HCT116 (cell line): ENCODE measurements around the gene TBC1D16. TPM values are rescaled to one million over a fixed set of nuclear protein-coding genes. Genes with fewer than 3 reads are reported as not detected.
A peak's percentile ranks its signal among the peaks of the same experiment; 100 is the strongest.

ENCODE experiments used
- ATAC-seq: fragments of 200-7000 bp; cut with Tn5 transposase; 2 replicates; pipeline ENCODE4 v1.9.1; 2020; ENCODE audit warnings: mild to moderate bottlenecking, moderate library complexity
- BruUV-seq: library from RNA; stranded (reverse); fragments of 400-500 nt; replicated peaks from 2 replicates; lab custom pipeline; 2021; lab: Mats Ljungman, UMichigan
- CTCF ChIA-PET: fragments of 300-600 bp; sonication (Branson Sonifier 250); formaldehyde crosslinking; loops from one replicate; lab custom pipeline; 2021; ENCODE audit warnings: antibody characterized with exemption; lab: Charles Lee
- POLR2A ChIA-PET: fragments of 300-600, 350-600 bp; sonication (Branson Sonifier 250); formaldehyde crosslinking; loops from one replicate; lab custom pipeline; 2021; ENCODE audit warnings: antibody characterized with exemption; lab: Charles Lee
- RAD21 ChIA-PET, 2 experiments: fragments of 300-600 bp; sonication (Branson Sonifier 250); formaldehyde crosslinking; loops; one replicate each; lab custom pipeline; 2023; ENCODE audit warnings: low total read pairs in 2 of 2; ENCODE audit not compliant: uncharacterized antibody in 2 of 2, unreplicated experiment in 2 of 2, low non-redundant PET in 1 of 2; lab: Charles Lee
- DNase-seq: peaks from one replicate; pipeline ENCODE4 v3.0.0-alpha.2; 2010; ENCODE audit warnings: low read depth, low spot score
- H2AFZ ChIP-seq: fragments of 200-600 bp; shearing (Covaris generic), sonication (generic); 2 replicates; pipeline ENCODE4 v1.6.1; 2017; ENCODE audit warnings: low read depth, mixed run types, mixed read lengths, antibody characterized with exemption, low read length; ENCODE audit not compliant: poor library complexity, severe bottlenecking
- H3K27ac ChIP-seq: 2 replicates; pipeline ENCODE4 v1.5.1; 2012; ENCODE audit warnings: low read depth, low read length
- H3K27me3 ChIP-seq: fragments of 200-600 bp; sonication (generic); 2 replicates; pipeline ENCODE4 v1.6.1; 2016; ENCODE audit warnings: mixed run types, low read length, mixed read lengths; ENCODE audit not compliant: insufficient read depth
- H3K36me3 ChIP-seq, 2 experiments: fragments of 200-500 bp in 1 of 2; fragments of 200-600 bp in 1 of 2; sonication (Bioruptor generic) in 1 of 2; sonication (generic) in 1 of 2; 2 replicates each; pipeline versions ENCODE4 v1.5.1 to v1.6.1; 2014 to 2016; ENCODE audit warnings: low read length in 2 of 2, inconsistent platforms in 1 of 2, mixed read lengths in 1 of 2, mixed run types in 1 of 2; ENCODE audit not compliant: insufficient read depth in 2 of 2, control insufficient read depth in 1 of 2
- H3K4me1 ChIP-seq, 2 experiments: fragments of 200-600 bp in 1 of 2; sonication (generic) in 1 of 2; 2 replicates each; pipeline versions ENCODE4 v1.5.1 to v1.6.1; 2012 to 2017; ENCODE audit warnings: low read length in 2 of 2, inconsistent platforms in 1 of 2, mild to moderate bottlenecking in 1 of 2, mixed read lengths in 1 of 2, mixed run types in 1 of 2, moderate library complexity in 1 of 2; ENCODE audit not compliant: insufficient read depth in 2 of 2, control insufficient read depth in 1 of 2
- H3K4me2 ChIP-seq: fragments of 200-600 bp; sonication (generic); 2 replicates; pipeline ENCODE4 v1.6.1; 2017; ENCODE audit warnings: mixed run types, low read length, mixed read lengths
- H3K4me3 ChIP-seq, 2 experiments: fragments of 200-600 bp in 1 of 2; sonication (generic) in 1 of 2; replicated peaks in 1 of 2; 2 replicates each; pipeline ENCODE4 v1.5.1; 2011 to 2016; ENCODE audit warnings: low read length in 2 of 2, control low read depth in 1 of 2, low read depth in 1 of 2, mild to moderate bottlenecking in 1 of 2, mixed read lengths in 1 of 2, mixed run types in 1 of 2
- H3K79me2 ChIP-seq: fragments of 200-600 bp; sonication (generic); 2 replicates; pipeline ENCODE4 v1.6.1; 2017; ENCODE audit warnings: mild to moderate bottlenecking, mixed run types, low read length, moderate library complexity, mixed read lengths; ENCODE audit not compliant: insufficient read depth
- H3K9ac ChIP-seq: fragments of 200-600 bp; sonication (generic); 2 replicates; pipeline ENCODE4 v1.6.1; 2016; ENCODE audit warnings: low read length, mixed read lengths
- H3K9me2 ChIP-seq: fragments of 200-600 bp; sonication (generic), shearing (Covaris generic); 2 replicates; pipeline ENCODE4 v1.6.1; 2017; ENCODE audit warnings: mixed run types, mild to moderate bottlenecking, moderate library complexity; ENCODE audit not compliant: insufficient read depth
- H3K9me3 ChIP-seq, 2 experiments: fragments of 200-500 bp in 1 of 2; fragments of 200-600 bp in 1 of 2; sonication (Bioruptor generic) in 1 of 2; sonication (generic) in 1 of 2; 2 replicates each; pipeline ENCODE4 v1.6.1; 2014 to 2017; ENCODE audit warnings: low read length in 2 of 2, mixed read lengths in 2 of 2, inconsistent platforms in 1 of 2, low read depth in 1 of 2, mild to moderate bottlenecking in 1 of 2, mixed run types in 1 of 2, moderate library complexity in 1 of 2; ENCODE audit not compliant: control insufficient read depth in 1 of 2, insufficient read depth in 1 of 2
- H4K20me1 ChIP-seq: fragments of 200-600 bp; sonication (generic), shearing (Covaris generic); 2 replicates; pipeline ENCODE4 v1.6.1; 2017; ENCODE audit warnings: mixed run types, mild to moderate bottlenecking, moderate library complexity; ENCODE audit not compliant: insufficient read depth
- CBX3 ChIP-seq: IDR thresholded peaks from 2 replicates; pipeline ENCODE4 v1.6.1; 2012; ENCODE audit warnings: low read depth
- EGR1 ChIP-seq: IDR thresholded peaks from 2 replicates; pipeline ENCODE4 v1.6.1; 2012; ENCODE audit warnings: low read depth
- EZH2phosphoT487 ChIP-seq: fragments of 200-600 bp; IDR thresholded peaks from 2 replicates; pipeline ENCODE4 v1.6.1; 2018; ENCODE audit warnings: antibody characterized with exemption, borderline replicate concordance
- FOSL1 ChIP-seq: IDR thresholded peaks from 2 replicates; pipeline ENCODE4 v1.6.1; 2012; ENCODE audit warnings: low read depth
- POLR2A ChIP-seq: IDR thresholded peaks from 2 replicates; pipeline ENCODE4 v1.7.0; 2011; ENCODE audit warnings: borderline replicate concordance; ENCODE audit not compliant: insufficient read depth, insufficient read length; ENCODE audit errors: extremely low read depth
- RAD21 ChIP-seq: IDR thresholded peaks from 2 replicates; pipeline ENCODE4 v1.6.1; 2012; ENCODE audit warnings: low read depth, mild to moderate bottlenecking
- REST ChIP-seq: IDR thresholded peaks from 2 replicates; pipeline ENCODE4 v1.6.1; 2012; ENCODE audit warnings: low read depth
- SIN3A ChIP-seq: IDR thresholded peaks from 2 replicates; pipeline ENCODE4 v1.6.1; 2012; ENCODE audit warnings: low read depth
- SP1 ChIP-seq: IDR thresholded peaks from 2 replicates; pipeline ENCODE4 v1.6.1; 2012; ENCODE audit warnings: low read depth
- TCF7L2 ChIP-seq: IDR thresholded peaks from 2 replicates; pipeline ENCODE4 v1.7.0; 2011; ENCODE audit warnings: borderline replicate concordance, inconsistent platforms; ENCODE audit not compliant: insufficient read depth, insufficient read length; ENCODE audit errors: extremely low read depth
- ZNF274 ChIP-seq: fragments of 200-500 bp; sonication (Bioruptor generic); IDR thresholded peaks from 2 replicates; pipeline ENCODE4 v1.6.1; 2014; ENCODE audit warnings: mild to moderate bottlenecking, low read depth, low read length, inconsistent platforms
- intact Hi-C: fragments of 100-400 bp; cut with micrococcal nuclease; formaldehyde crosslinking; loops from 2 replicates; pipeline ENCODE4 v1.10.0; 2022
- total RNA-seq: library from RNA; stranded (reverse); gene quantifications from one replicate; pipeline ENCODE4 v1.2.1, GENCODE V29; 2021; ENCODE audit not compliant: unreplicated experiment
- TF ChIP-seq, protein P1 (sequence below): IDR thresholded peaks from 2 replicates; pipeline ENCODE4 v1.6.1; 2012
- TF ChIP-seq, protein P2 (sequence below): IDR thresholded peaks from 2 replicates; pipeline ENCODE4 v1.6.1; 2011; ENCODE audit warnings: mild to moderate bottlenecking, low read length, moderate library complexity; ENCODE audit not compliant: insufficient replicate concordance; ENCODE audit errors: extremely low read depth

Gene TBC1D16
- total RNA-seq, 1 experiment from 2014 or later, result 31.1 TPM

GRCh38 chr17:79988185-79988971 lies 47.3 kb downstream of the TBC1D16 start (continued):
- no peak for TF ChIP-seq REST
- no peak for TF ChIP-seq POLR2A
- peak; percentile 88 for TF ChIP-seq SP1

DNA sequence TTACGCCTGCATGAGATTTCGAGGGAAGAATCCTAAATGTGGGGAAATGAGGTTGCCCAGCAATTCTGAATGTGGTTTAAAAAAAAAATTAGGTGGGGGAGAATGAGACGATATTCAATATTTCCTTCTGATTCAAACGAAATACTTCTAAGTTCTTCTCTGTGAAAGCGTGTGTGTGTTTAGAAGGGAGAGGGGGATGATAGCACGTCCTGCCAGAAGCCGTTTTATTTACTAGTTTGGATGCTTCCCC lies 47.8 kb downstream of the TBC1D16 start:
- Histone ChIP-seq H3K9ac (peak overlapping the region; percentile 51), H3K27ac (peak overlapping the region; percentile 85), H3K79me2 (0 out of 2 replicates have a peak, but pooled peaks cover 5% of the 10 kb centered on the region), H4K20me1 (no peaks in the 10 kb centered on the region), H3K9me2 (no peaks in the 10 kb centered on the region), H3K4me3 (peak overlapping the region; percentile 36 to 53), H3K9me3 (no peaks in the 10 kb centered on the region), H3K36me3 (no peaks in the 10 kb centered on the region), H3K27me3 (no peaks in the 10 kb centered on the region), H3K4me1 (peaks cover 70 to 78% of the 10 kb centered on the region in 2 experiments), H3K4me2 (peak overlapping the region; percentile 84), H2AFZ (no peak overlapping the region)
- DNase-seq, result no peak
- BruUV-seq, result no TSS peak
- POLR2A ChIA-PET, result interaction anchor here (0.8 to 1.6 kb wide), 3 partner anchors 52 to 149 kb away, joined by 3 to 10 read pairs (median 3); partner anchors contain the start of gene CBX4
- CTCF ChIA-PET, result interaction anchor here (0.7 to 1.5 kb wide), 6 partner anchors 21 to 246 kb away, joined by 3 to 6 read pairs (median 4); partner anchors contain the start of gene CBX4
- no peak for ATAC-seq
- intact Hi-C loops, result loop anchor here (2.0 to 5.0 kb wide), 3 partner anchors 71 to 149 kb away; partner anchors contain the start of gene CBX4
- RAD21 ChIA-PET, result interaction anchor here in 1 of 2 experiments (1.0 kb wide), 1 partner anchor 180 kb away, joined by 3 read pairs; no protein-coding TSS in a partner anchor
- no peak; the same call in 1 of the 2 replicates for TF ChIP-seq SIN3A
- no peak for TF ChIP-seq POLR2A
- no peak for TF ChIP-seq EGR1
- TF ChIP-seq CBX3, result no peak
- TF ChIP-seq FOSL1, result no peak
- no peak for TF ChIP-seq ZNF274
- TF ChIP-seq, protein P1, sequence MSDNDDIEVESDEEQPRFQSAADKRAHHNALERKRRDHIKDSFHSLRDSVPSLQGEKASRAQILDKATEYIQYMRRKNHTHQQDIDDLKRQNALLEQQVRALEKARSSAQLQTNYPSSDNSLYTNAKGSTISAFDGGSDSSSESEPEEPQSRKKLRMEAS, result no peak
- TF ChIP-seq TCF7L2, result no peak
- TF ChIP-seq, protein P2, sequence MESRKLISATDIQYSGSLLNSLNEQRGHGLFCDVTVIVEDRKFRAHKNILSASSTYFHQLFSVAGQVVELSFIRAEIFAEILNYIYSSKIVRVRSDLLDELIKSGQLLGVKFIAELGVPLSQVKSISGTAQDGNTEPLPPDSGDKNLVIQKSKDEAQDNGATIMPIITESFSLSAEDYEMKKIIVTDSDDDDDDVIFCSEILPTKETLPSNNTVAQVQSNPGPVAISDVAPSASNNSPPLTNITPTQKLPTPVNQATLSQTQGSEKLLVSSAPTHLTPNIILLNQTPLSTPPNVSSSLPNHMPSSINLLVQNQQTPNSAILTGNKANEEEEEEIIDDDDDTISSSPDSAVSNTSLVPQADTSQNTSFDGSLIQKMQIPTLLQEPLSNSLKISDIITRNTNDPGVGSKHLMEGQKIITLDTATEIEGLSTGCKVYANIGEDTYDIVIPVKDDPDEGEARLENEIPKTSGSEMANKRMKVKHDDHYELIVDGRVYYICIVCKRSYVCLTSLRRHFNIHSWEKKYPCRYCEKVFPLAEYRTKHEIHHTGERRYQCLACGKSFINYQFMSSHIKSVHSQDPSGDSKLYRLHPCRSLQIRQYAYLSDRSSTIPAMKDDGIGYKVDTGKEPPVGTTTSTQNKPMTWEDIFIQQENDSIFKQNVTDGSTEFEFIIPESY, result no peak
- no peak for TF ChIP-seq EZH2phosphoT487
- no peak for TF ChIP-seq RAD21
- TF ChIP-seq REST, result no peak
